ENCODE results near the gene ADAMTS12.

GRCh38 chr5:33501899-33502298, 389.9 kb downstream of the ADAMTS12 start:
- TF ChIP-seq CTCF (IDR thresholded peaks at IDR 0.05; ENCODE audit: poor library complexity, severe bottlenecking) (no peak), SMC3 (conservative IDR thresholded peaks at IDR 0.05; ENCODE audit: poor library complexity) (no peak), EZH2 (IDR thresholded peaks at IDR 0.05; ENCODE audit: borderline replicate concordance, insufficient read depth, low read length, poor library complexity, severe bottlenecking) (no peak)

Measured in neural cell (in vitro differentiated cells).